Measurements from ENCODE around the gene NAXE.
"Not testable (repeated sequence)": the region's sequence is repeated elsewhere in the genome, so short reads cannot be mapped to it uniquely, and the experiment has no call there.

The NAXE gene

GRCh38 chr1:156595016-156595415 lies 3.4 kb downstream of the NAXE start:
- DNase-seq: no peak

GRCh38 chr1:156596426-156596825 lies 4.8 kb downstream of the NAXE start:
- DNase-seq: no peak

- no peak for DNase-seq
Measured at GRCh38 chr1:156598125-156598524, 6.5 kb downstream of the NAXE start.

DNA sequence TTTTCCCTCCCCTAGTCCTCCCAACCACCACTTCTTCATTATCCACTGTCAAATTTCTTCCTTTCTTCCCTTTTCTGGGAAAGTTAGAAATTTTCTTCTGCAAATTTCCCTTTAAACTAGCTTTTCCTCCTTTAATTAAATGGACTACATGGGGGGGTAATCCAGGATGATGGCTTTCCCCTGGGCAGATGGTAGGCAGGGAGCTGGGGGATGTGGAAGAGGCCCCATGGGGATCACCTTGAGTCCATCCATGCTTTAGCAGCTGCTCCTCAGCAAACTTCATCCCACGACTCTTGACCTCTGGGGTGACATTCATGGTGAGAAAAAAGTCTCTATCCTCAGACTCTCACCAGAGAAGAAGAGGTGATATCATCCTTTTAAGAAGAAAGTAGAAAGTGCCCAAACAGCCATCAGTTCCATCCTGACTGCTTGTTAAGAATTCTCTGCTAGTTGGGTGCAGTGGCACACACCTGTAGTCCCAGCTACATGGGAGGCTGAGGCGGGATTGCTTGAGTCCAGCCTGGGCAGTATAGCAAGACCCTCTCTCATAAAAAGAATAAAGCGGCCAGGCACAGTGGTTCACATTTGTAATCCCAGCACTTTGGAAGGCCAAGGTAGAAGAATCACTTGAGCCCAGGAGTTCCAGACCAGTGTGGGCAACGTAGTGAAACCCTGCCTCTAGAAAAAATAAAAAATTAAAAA lies 7.3 kb downstream of the NAXE start:
- no peak for DNase-seq

DNA sequence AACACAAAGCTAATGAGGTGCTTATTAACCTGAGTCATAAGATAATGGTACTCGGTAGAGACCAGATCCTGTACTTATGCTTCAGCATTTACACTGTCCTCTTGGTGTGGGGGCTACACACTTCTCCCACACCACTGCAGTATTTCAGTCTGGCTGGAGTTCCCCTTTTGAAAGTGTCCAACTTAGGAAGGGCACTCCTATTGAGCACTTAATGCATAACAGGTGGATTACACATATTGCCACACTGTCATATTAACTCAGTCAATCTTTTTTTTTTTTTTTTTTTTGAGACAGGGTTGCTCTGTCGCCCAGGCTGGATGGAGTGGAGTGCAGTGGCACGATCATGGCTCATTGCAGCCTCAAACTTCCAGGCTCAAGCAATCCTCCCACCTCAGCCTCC lies 8.2 kb downstream of the NAXE start:
- DNase-seq: peak; percentile 45

DNA sequence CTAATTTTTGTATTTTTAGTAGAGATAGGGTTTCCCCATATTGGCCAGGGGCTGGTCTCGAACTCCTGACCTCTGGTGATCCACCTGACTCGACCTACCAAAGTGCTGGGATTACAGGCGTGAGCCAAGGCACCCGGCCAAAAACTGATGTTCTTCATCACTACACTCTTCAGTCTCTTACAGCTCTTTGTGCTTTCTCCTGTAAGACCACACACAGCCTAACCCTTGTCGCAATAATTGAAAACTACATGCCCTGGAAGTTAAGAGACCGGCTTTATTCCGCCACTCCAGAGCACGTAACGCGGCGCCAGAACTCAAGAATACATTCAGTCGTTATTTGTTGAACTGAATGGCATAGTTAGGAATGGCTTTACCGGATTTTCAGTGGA lies 9.2 kb downstream of the NAXE start:
- DNase-seq: no peak

DNA sequence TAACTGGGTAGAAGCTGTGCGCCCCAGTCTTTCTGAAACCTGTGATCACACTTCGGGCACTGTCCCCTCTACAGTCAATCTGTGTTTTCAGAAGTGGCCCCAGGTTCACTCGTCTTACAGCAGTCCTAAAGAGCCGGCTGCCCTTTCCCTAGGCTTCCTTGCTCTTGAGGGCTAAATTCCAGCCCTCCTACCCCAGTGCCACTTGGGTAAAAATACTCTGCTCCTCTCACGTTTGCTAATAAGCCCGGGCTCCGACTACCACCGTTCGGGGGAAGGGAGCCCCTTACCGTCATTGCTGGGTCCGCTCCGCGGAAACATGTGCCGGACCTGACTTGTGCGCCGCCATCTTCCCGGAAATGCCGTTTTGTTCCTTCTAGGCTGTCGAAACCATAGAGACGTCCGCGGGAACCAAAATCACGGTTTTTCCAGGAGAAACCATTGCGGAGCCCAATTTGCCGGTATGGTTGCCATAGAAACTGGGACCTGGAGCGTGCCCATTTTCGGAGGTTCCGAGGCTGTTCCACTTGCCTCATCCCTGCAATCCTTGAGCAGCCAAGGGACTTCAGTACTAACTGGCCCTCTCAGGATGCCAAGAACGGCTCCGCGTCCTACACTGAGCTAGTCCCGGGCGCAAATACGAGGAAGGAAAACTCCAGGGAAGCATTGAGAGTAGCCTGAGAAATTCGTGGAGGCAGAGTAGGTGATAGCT lies 9.7 kb downstream of the NAXE start, which contains the start of gene GPATCH4:
Gene GPATCH4, minus strand, starts transcription at position 358 of the 709 bp plus-strand sequence.
- peak; percentile 85 for DNase-seq

GRCh38 chr1:156601892-156602291 lies 10.3 kb downstream of the NAXE start:
- DNase-seq: no peak

DNA sequence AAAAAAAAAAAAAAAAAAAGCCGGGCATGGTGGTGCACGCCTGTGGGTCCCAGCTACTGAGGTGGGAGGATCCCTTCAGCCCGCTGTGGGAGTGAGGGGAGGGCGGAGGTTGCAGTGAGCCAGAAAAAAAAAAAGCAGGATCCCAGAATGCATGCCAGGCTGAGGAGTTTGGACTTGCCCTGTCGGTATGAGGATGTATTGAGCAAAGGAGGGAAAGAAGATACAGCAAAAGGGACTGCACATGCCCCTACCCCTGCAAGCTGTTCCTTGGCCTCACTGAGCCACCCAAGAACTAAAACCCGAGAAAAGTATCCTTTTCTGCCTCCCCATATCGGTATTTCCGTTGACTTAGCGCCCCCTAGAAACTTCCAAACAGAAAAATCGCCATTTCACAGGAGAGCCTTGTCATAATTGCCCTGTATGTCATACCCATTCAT lies 11.0 kb downstream of the NAXE start:
- DNase-seq: peak; percentile 31

- not testable (repeated sequence) for DNase-seq
Measured at GRCh38 chr1:156607344-156607743, 15.8 kb downstream of the NAXE start.

DNA sequence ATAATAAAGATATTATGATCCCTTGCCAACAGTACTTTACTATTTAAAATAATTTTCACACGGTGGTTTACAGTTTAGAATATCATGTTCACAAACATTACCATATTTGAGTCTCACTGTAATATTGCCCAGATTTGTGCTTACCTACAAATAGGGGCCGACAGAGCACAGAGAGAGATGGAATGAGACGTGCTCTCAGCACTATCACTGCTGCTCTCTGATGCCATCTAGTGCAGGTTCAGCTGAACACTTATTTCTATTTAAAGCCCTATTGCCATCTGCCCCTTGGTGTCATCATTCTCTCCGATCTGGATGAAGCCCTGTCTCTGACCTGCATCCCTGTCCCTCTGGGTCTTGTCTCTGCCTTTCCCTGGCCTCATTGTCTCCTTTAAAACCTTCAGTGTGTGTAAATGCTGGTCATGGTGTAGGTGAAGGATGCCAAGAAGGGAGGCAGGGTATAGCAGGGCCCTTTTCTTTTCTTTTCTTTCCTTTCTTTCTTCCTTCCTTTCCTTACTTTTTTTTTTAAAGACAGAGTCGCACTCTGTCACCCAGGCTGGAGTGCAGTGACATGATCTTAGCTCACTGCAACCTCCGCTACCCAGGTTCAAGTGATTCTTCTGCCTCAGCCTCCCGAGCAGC lies 16.6 kb downstream of the NAXE start:
- peak; percentile 80 for DNase-seq

- DNase-seq: peak; percentile 71
Measured at GRCh38 chr1:156608981-156609380, 17.4 kb downstream of the NAXE start.

DNA sequence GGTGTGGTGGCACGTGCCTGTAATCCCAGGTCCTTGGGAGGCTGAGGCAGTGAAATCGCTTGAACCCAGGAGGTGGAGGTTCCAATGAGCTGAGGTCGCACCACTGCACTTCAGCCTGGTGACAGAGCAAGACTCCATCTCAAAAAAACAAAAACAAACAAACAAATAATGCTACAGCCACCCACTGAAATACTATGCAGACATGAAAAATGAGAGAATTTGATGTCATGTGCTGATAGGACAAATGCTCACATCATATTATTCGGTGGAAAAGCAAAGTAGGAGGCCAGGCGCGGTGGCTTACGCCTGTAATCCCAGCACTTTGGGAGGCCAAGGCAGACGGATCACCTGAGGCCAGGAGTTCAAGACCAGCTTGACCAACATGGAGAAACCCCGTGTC lies 18.5 kb downstream of the NAXE start:
- DNase-seq: not testable (repeated sequence)

DNA sequence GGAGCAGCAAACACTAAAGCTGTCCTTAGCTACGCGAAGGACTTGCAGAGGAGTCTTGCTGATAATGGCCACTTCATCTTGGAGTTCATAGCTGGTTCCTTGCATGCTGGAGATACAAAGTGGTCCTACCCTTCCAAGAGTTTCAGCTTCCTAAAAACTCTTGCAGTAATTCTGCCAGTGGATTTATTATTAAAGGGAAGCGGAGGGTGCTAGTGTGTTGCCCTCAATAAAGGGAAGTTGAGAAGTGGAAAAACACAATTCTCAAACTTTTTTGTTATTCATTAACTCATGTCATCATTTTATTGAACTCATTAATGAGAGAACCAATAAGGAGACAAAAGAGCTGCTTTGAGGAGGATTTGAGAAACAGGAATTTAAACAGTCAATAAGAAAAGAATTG lies 21.1 kb downstream of the NAXE start:
- no peak for DNase-seq

DNA sequence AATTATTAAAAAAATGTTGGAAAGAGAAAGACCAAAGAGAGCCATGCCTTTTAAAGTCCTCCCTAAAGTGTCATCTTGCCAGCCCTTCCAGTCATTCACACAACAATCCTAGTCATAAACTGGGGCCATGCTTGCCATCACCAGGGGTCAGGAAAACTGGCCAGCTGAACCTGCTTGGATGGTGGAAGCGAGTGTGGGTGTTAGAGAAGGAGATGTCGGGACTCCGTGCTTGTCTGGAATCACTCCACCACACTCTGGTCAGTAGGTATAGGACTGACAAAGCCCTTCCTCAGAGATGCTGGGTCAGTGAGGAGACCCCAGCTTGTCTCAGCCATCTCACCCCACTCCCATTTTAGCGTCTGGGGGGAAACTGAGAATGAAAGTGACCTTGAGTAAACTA lies 24.4 kb downstream of the NAXE start:
- no peak for DNase-seq

DNA sequence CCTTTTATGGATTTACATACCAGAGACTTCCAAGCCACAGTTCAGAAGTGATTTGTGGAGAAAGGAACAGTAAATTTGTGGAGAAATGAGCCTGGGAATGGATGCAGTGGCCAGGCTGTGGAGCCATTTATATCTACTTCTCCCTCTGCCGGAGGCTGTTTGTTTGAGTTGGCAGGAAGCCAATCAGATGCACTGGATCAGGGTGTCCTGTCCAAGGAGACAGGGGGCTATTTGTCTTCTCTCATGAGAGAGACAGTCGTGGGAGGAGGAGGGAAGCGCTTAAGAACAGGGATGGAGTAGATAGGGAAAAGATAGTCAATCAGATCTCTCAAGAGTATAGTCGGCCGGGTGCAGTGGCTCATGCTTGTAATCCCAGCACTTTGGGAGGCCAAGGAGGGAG lies 24.9 kb downstream of the NAXE start:
- DNase-seq: no peak

- no peak for DNase-seq
Measured at GRCh38 chr1:156618853-156619581, 27.4 kb downstream of the NAXE start, which contains the start of gene HAPLN2. Gene HAPLN2 (plus strand): TSS chr1:156619415. CDS start chr1:156623491, 4,076 bp downstream.

GRCh38 chr1:156619582-156619955 lies 28.0 kb downstream of the NAXE start:
- DNase-seq: no peak

- DNase-seq: no peak
Measured at GRCh38 chr1:156622581-156623297, 31.2 kb downstream of the NAXE start.

DNA sequence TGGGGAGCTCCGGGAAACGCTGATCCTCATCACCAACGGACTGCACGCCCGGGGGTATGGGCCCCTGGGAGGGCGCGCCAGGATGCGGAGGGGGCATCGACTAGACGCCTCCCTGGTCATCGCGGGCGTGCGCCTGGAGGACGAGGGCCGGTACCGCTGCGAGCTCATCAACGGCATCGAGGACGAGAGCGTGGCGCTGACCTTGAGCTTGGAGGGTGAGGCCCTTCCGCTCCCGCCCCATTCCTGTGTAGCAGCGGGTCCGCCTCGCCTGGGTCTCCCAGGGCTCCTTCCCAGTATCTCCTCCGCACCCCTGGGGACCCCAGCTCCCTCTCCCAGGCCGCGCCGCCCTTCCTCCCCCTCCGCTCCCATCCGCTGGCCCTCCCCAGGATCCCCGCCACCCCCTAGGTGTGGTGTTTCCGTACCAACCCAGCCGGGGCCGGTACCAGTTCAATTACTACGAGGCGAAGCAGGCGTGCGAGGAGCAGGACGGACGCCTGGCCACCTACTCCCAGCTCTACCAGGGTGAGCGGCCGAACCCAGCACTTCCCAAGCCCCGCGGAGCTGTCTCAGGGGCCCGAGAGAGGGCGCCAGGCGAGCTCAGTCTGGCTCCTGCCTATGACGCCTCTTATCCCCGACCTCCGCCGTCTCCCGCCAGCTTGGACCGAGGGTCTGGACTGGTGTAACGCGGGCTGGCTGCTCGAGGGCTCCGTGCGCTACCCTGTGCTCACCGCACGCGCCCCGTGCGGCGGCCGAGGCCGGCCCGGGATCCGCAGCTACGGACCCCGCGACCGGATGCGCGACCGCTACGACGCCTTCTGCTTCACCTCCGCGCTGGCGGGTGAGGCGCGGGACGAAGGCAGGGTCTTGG lies 32.6 kb downstream of the NAXE start:
- DNase-seq: peak; percentile 31

GRCh38 chr1:156624814-156625435 lies 33.3 kb downstream of the NAXE start:
- DNase-seq: no peak
